GM23338 (cell line): ENCODE measurements around the gene FAM118B. TPM values are rescaled to one million over a fixed set of nuclear protein-coding genes. Genes with fewer than 3 reads are reported as not detected.

Source experiments
- ATAC-seq: fragments of 200-7000 bp; cut with Tn5 transposase; 3 replicates; pipeline ENCODE4 v1.9.1; 2020
- DNase-seq: peaks from one replicate; pipeline ENCODE4 v3.0.0-alpha.2; 2015; ENCODE audit warnings: low spot score
- H2AFZ ChIP-seq: fragments of 200-600 bp; sonication (generic); 2 replicates; pipeline ENCODE4 v1.8.0; 2016; ENCODE audit warnings: antibody characterized with exemption, mild to moderate bottlenecking, moderate library complexity
- H3F3A ChIP-seq: fragments of 200-600 bp; sonication (generic); replicated peaks from 2 replicates; pipeline ENCODE4 v1.8.0; 2017; ENCODE audit warnings: antibody characterized with exemption, mixed run types, low read depth
- H3K27ac ChIP-seq: fragments of 200-600 bp; sonication (generic); 2 replicates; pipeline ENCODE4 v1.6.1; 2016; ENCODE audit warnings: low read depth
- H3K27me3 ChIP-seq: fragments of 200-600 bp; sonication (generic); 2 replicates; pipeline ENCODE4 v1.8.0; 2016; ENCODE audit warnings: mild to moderate bottlenecking, mixed run types, moderate library complexity; ENCODE audit not compliant: insufficient read depth
- H3K36me3 ChIP-seq: fragments of 200-600 bp; sonication (generic); 2 replicates; pipeline ENCODE4 v1.8.0; 2016; ENCODE audit warnings: mild to moderate bottlenecking; ENCODE audit not compliant: insufficient read depth
- H3K4me1 ChIP-seq: fragments of 200-600 bp; sonication (generic); 2 replicates; pipeline ENCODE4 v1.8.0; 2016; ENCODE audit warnings: mild to moderate bottlenecking, moderate library complexity; ENCODE audit not compliant: insufficient read depth
- H3K4me2 ChIP-seq: fragments of 200-600 bp; sonication (generic); 2 replicates; pipeline ENCODE4 v1.7.1; 2017; ENCODE audit warnings: mixed run types
- H3K4me3 ChIP-seq: fragments of 200-600 bp; sonication (generic); 2 replicates; pipeline ENCODE4 v1.6.1; 2016; ENCODE audit warnings: mixed run types
- H3K79me2 ChIP-seq: fragments of 200-600 bp; sonication (generic); replicated peaks from 2 replicates; pipeline ENCODE4 v1.8.0; 2017; ENCODE audit warnings: mild to moderate bottlenecking; ENCODE audit not compliant: insufficient read depth
- H3K9me2 ChIP-seq: fragments of 200-600 bp; sonication (generic); 2 replicates; pipeline ENCODE4 v1.8.0; 2017; ENCODE audit not compliant: insufficient read depth
- H4K20me1 ChIP-seq: fragments of 200-600 bp; sonication (generic); replicated peaks from 2 replicates; pipeline ENCODE4 v1.8.0; 2017; ENCODE audit warnings: mild to moderate bottlenecking; ENCODE audit not compliant: insufficient read depth
- H3K27ac Mint-ChIP-seq: 2 replicates; pipeline ENCODE4 v1.8.0; 2020; ENCODE audit warnings: inconsistent platforms, mild to moderate bottlenecking, moderate library complexity, mixed read lengths
- H3K27me3 Mint-ChIP-seq: 3 replicates; pipeline ENCODE4 v1.8.0; 2022; ENCODE audit warnings: low read depth, mild to moderate bottlenecking, moderate library complexity, mixed read lengths, inconsistent platforms; ENCODE audit not compliant: insufficient read depth, poor library complexity
- H3K36me3 Mint-ChIP-seq: 3 replicates; pipeline ENCODE4 v1.8.0; 2021; ENCODE audit warnings: low read depth, mild to moderate bottlenecking, inconsistent platforms, moderate library complexity, mixed read lengths
- H3K4me1 Mint-ChIP-seq: 3 replicates; pipeline ENCODE4 v1.8.0; 2020; ENCODE audit warnings: mild to moderate bottlenecking, inconsistent platforms, mixed read lengths
- H3K4me3 Mint-ChIP-seq: 3 replicates; pipeline ENCODE4 v1.8.0; 2021; ENCODE audit warnings: moderate library complexity, mild to moderate bottlenecking, inconsistent platforms, mixed read lengths
- H3K9me3 Mint-ChIP-seq: 3 replicates; pipeline ENCODE4 v1.8.0; 2020; ENCODE audit warnings: moderate library complexity, mild to moderate bottlenecking, inconsistent platforms, mixed read lengths
- CREB1 ChIP-seq: fragments of 250-450 bp; sonication (Bioruptor Pico); IDR thresholded peaks from 2 replicates; pipeline ENCODE4 v1.5.0; 2020; ENCODE audit warnings: low read depth, mild to moderate bottlenecking, moderate library complexity
- CTCF ChIP-seq, 2 experiments: fragments of 200-600 bp in 1 of 2; sonication (generic) in 1 of 2; conservative IDR thresholded peaks; 2 replicates each; pipeline versions ENCODE4 v1.5.1 to v1.6.1; 2016 to 2017; ENCODE audit warnings: antibody characterized with exemption in 2 of 2, low read depth in 2 of 2, mild to moderate bottlenecking in 2 of 2, moderate library complexity in 1 of 2
- EZH2 ChIP-seq: fragments of 200-600 bp; sonication (generic); IDR thresholded peaks from one replicate; pipeline ENCODE4 v1.8.0; 2017; ENCODE audit warnings: antibody characterized with exemption, mild to moderate bottlenecking, low read depth; ENCODE audit not compliant: unreplicated experiment
- EZH2phosphoT487 ChIP-seq: fragments of 200-600 bp; sonication (generic); IDR thresholded peaks from one replicate; pipeline ENCODE4 v1.8.1; 2018; ENCODE audit warnings: antibody characterized with exemption; ENCODE audit not compliant: unreplicated experiment
- JUNB ChIP-seq: IDR thresholded peaks from one replicate; pipeline ENCODE4 v1.6.1; 2016; ENCODE audit warnings: antibody characterized with exemption; ENCODE audit not compliant: unreplicated experiment
- NANOG ChIP-seq: IDR thresholded peaks from 2 replicates; pipeline ENCODE4 v1.6.1; 2016; ENCODE audit warnings: antibody characterized with exemption, borderline replicate concordance
- POLR2AphosphoS5 ChIP-seq: IDR thresholded peaks from 2 replicates; pipeline ENCODE4 v1.6.1; 2016; ENCODE audit warnings: antibody characterized with exemption, low read depth
- REST ChIP-seq: IDR thresholded peaks from one replicate; pipeline ENCODE4 v1.6.1; 2018; ENCODE audit warnings: antibody characterized with exemption; ENCODE audit not compliant: unreplicated experiment
- ZNF114 ChIP-seq: fragments of 250-450 bp; sonication (Bioruptor Pico); IDR thresholded peaks from 2 replicates; pipeline ENCODE4 v1.5.0; 2020; ENCODE audit warnings: mild to moderate bottlenecking, moderate library complexity
- ZNF331 ChIP-seq: fragments of 250-450 bp; sonication (Bioruptor Pico); IDR thresholded peaks from 2 replicates; pipeline ENCODE4 v1.5.0; 2020; ENCODE audit warnings: low read depth, mild to moderate bottlenecking, moderate library complexity
- ZNF462 ChIP-seq: fragments of 250-450 bp; sonication (Bioruptor Pico); IDR thresholded peaks from 2 replicates; pipeline ENCODE4 v1.5.0; 2020; ENCODE audit warnings: mild to moderate bottlenecking, moderate library complexity
- polyA plus RNA-seq: library from polyadenylated mRNA; unstranded; fragments of >200 nt; fragmentation: Nextera tagmentation; extraction: Ambion mirVana; gene quantifications from 2 replicates; pipeline ENCODE4 v1.2.1, GENCODE V29; 2016
- total RNA-seq: library from RNA; depleted of rRNA; stranded (reverse); fragments of >200 nt; shearing (Covaris generic); gene quantifications from 2 replicates; pipeline ENCODE4 v1.2.3, GENCODE V29; 2014

FAM118B gene
- total and polyA plus RNA-seq, 2 experiments from 2014 or later: 33.7 to 43.4 TPM

- Mint-ChIP-seq H3K4me3 (no peak overlapping the region), H3K27ac (no peak overlapping the region), H3K9me3 (peaks cover 11% of the 10 kb centered on the region), H3K36me3 (peaks cover 49% of the 10 kb centered on the region), H3K4me1 (peaks cover 8% of the 10 kb centered on the region), H3K27me3 (peaks cover 8% of the 10 kb centered on the region)
- H3K79me2 ChIP-seq: no peaks in the 10 kb centered on the region
- no peaks in the 10 kb centered on the region for H3K9me2 ChIP-seq
- no peak overlapping the region for H3K27ac ChIP-seq
- no peak overlapping the region for H2AFZ ChIP-seq
- ATAC-seq (no peak), DNase-seq (no peak)
- no peak overlapping the region for H3K4me2 ChIP-seq
- H3K4me3 ChIP-seq: no peak overlapping the region
- no peaks in the 10 kb centered on the region; the same call in 1 of the 2 replicates for H4K20me1 ChIP-seq
- H3F3A ChIP-seq: no peaks in the 10 kb centered on the region
- H3K27me3 ChIP-seq: no peaks in the 10 kb centered on the region
- TF ChIP-seq CTCF (conservative IDR thresholded peaks at IDR 0.05; ENCODE audit: low read depth in 2 of 2): no peak
- no peak for TF ChIP-seq POLR2AphosphoS5
- no peak for TF ChIP-seq ZNF331 (CRISPR knock-in tag)
- no peak for TF ChIP-seq CREB1
- TF ChIP-seq ZNF114: no peak
- no peak for TF ChIP-seq EZH2
- TF ChIP-seq NANOG: no peak
- no peak for TF ChIP-seq REST
- no peak for TF ChIP-seq ZNF462 (CRISPR knock-in tag)
- TF ChIP-seq EZH2phosphoT487: no peak
- TF ChIP-seq JUNB: no peak
- no peaks in the 10 kb centered on the region for H3K4me1 ChIP-seq
- peaks cover 6% of the 10 kb centered on the region for H3K36me3 ChIP-seq
Observed at GRCh38 chr11:126192361-126192760, 19.2 kb upstream of the FAM118B start.
